SK-N-MC (cell line): ENCODE measurements around the gene BBIP1.

Experiments used
- EZH2 ChIP-seq: fragments of 200-600 bp; sonication (generic); IDR thresholded peaks from one replicate; pipeline ENCODE4 v1.6.1; 2017; ENCODE audit warnings: antibody characterized with exemption
- POLR2AphosphoS5 ChIP-seq: IDR thresholded peaks from 2 replicates; pipeline ENCODE4 v1.6.1; 2012; ENCODE audit warnings: mild to moderate bottlenecking, low read depth, low read length, borderline replicate concordance

DNA sequence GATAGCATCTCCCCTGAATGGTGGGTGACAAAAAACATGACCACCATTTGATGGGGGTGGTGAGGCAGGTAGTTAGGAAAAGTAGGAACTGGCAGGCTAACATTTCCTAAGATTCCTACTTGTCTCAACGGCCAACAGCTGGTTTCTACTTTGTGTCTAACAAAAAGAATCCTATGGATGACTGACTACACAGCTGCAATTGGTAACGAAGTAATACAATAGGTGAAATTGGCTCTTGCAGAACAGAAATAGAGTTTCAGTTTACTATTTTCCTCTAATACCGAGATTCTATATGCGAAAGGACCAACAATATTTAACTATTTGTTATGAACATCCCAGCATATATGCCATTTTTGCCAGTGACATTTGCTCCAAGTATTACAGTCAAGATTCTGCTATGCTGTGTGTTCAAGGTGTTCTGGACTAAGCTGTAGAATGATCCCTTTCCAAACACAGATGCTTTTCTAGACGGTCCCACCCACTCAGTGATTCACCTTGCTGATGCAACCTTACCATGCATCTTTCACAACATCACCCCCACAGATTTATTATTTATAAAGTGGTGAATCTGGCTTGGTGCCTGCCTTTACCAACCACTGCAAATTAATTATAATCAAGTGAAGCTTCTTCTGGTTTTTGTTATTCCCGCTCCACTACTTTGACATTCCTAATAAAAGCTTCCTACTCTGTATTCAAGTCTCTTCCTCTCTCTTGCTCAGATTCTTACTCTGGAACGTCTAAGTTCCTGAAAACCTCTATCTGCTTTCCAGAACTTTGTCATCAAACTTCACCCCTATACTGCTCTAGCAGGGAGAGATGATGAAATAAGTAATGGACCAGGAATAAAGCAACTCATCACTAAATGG lies 16.8 kb downstream of the BBIP1 start:
- TF ChIP-seq POLR2AphosphoS5 (no peak), EZH2 (no peak)
